Measurements from ENCODE around the gene DLEC1.

DLEC1 gene

DNA sequence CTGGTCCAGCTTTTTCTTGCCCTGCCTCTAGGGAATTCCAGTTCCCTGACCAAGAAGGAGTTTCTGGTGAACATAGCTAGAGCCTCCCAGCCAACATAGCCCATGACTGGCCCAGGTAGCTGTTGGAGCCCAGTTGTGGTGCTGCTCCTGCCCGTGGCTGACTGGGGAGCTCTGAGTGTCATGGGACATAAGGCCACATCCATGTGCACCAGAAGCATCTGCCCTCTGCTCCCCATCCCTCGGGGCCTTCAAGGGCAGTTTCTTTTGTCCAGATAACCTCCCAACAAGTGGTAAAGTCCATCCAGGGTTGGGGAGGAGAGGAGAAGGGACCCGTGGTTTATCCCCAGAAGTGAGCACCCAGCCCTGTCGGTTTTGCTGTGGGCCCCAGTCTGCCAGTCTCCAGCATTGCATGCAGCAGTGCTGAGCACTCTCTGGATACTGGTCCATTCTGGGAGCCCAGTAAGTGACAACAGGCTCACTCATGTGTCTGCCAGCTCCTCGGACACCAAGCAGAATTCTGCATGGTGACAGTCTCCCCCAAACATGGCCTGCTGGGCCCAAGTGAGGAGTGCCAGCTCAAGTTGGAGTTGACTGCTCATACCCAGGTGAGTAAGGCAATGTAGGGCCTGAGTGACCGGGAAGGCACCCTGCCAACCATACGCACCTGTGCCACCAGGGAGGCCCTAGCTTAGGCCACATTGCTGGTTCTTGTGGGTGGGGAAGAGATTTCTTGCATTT is 69.1 kb downstream of the DLEC1 start:
- TF ChIP-seq SIN3A (IDR thresholded peaks at IDR 0.05; ENCODE audit: borderline replicate concordance, insufficient read depth, low read length) (no peak), TAF1 (IDR thresholded peaks at IDR 0.05; ENCODE audit: borderline replicate concordance, insufficient read depth, low read length) (no peak), POLR2AphosphoS5 (IDR thresholded peaks at IDR 0.05; ENCODE audit: low read depth, low read length) (no peak), FOXP2 (optimal IDR thresholded peaks at IDR 0.05; ENCODE audit: borderline replicate concordance, extremely low read depth, extremely low read length, insufficient read depth) (no peak)
- TF ChIP-seq, protein P1, sequence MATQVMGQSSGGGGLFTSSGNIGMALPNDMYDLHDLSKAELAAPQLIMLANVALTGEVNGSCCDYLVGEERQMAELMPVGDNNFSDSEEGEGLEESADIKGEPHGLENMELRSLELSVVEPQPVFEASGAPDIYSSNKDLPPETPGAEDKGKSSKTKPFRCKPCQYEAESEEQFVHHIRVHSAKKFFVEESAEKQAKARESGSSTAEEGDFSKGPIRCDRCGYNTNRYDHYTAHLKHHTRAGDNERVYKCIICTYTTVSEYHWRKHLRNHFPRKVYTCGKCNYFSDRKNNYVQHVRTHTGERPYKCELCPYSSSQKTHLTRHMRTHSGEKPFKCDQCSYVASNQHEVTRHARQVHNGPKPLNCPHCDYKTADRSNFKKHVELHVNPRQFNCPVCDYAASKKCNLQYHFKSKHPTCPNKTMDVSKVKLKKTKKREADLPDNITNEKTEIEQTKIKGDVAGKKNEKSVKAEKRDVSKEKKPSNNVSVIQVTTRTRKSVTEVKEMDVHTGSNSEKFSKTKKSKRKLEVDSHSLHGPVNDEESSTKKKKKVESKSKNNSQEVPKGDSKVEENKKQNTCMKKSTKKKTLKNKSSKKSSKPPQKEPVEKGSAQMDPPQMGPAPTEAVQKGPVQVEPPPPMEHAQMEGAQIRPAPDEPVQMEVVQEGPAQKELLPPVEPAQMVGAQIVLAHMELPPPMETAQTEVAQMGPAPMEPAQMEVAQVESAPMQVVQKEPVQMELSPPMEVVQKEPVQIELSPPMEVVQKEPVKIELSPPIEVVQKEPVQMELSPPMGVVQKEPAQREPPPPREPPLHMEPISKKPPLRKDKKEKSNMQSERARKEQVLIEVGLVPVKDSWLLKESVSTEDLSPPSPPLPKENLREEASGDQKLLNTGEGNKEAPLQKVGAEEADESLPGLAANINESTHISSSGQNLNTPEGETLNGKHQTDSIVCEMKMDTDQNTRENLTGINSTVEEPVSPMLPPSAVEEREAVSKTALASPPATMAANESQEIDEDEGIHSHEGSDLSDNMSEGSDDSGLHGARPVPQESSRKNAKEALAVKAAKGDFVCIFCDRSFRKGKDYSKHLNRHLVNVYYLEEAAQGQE (IDR thresholded peaks at IDR 0.05; ENCODE audit: insufficient read depth in 1 of 2, low read depth in 2 of 2, low read length in 2 of 2): no peak

DNA sequence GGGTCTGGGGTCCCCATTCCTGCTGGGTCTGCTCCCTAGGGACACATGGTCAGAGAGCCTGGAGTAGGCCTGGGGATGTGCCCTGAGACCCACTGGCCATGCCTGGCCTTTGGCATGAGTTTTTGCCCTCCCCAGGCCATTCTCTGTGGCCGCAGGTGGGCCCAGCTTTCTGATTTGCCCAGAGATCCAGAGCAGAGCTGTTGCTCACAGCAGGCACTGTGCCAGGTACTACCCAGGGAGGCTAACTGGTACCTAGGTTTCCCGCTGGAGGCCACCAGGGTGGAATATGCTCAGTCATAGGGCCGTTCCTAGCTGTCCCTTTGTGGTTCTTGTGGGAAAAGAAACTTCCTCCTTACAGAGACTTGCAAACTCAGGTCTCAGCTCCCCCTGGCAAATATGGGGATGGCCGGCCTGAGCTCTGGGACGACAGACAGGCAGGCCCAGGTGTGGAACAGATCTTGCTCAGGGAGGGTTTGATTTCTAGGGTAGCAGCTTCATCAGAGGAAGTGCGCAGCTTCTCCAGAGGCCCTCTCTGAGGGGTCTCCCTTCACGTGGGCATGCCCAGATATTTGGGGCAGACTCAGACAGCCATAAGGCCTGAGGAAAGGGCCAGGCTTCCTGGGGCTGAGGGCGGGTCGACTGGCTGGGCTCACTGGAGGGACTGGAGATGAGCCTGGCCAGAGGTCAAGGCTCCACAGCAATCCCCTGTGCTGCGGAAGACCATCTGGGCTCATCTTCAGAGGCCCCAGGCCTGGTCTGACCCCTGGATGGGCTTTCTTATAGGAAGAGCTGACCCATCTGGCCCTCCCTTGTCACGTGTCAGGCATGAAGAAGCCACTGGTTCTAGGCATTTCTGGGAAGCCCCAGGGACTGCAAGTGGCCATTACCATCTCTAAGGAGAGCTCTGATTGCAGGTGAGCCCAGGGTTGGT is 69.9 kb downstream of the DLEC1 start:
- TF ChIP-seq, protein P1 (IDR thresholded peaks at IDR 0.05; ENCODE audit: insufficient read depth in 1 of 2, low read depth in 2 of 2, low read length in 2 of 2): no peak
- TF ChIP-seq TAF1 (IDR thresholded peaks at IDR 0.05; ENCODE audit: borderline replicate concordance, insufficient read depth, low read length) (no peak), SIN3A (IDR thresholded peaks at IDR 0.05; ENCODE audit: borderline replicate concordance, insufficient read depth, low read length) (no peak), FOXP2 (optimal IDR thresholded peaks at IDR 0.05; ENCODE audit: borderline replicate concordance, extremely low read depth, extremely low read length, insufficient read depth) (no peak), POLR2AphosphoS5 (IDR thresholded peaks at IDR 0.05; ENCODE audit: low read depth, low read length) (no peak)

DNA sequence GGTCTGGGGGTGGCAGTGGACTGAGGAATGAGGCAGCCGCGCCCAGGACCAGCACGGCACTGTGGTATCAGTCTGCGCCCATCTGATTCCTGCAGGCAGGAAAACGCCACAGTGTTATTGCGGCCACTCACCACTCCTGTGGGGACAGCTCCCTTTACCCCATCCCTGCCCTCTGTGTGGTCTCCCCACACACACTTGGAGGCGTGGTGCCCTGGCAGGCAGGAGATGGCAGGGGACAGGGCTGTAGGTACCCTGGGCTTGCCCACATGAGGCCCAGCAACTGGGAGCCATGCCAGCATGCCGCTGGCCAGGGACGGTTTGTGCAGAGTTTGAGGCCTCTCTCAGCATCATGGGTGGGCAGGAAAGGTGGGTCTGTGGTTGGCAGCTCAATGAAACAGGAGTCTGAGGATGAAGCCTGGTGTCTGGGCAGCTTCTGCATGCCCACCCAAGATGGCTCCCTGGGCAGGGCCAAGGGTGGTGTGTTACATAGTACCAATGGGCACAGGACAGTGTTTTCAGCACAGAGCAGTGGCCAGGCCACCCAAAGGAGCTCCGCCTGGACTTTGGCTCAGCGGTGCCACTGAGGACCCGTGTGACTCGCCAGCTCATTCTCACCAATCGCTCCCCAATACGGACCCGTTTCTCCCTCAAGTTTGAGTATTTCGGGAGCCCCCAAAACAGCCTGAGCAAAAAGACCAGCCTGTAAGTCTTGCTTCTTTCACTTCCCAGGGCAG is 70.7 kb downstream of the DLEC1 start:
- TF ChIP-seq TAF1 (IDR thresholded peaks at IDR 0.05; ENCODE audit: borderline replicate concordance, insufficient read depth, low read length): no peak
- TF ChIP-seq FOXP2 (optimal IDR thresholded peaks at IDR 0.05; ENCODE audit: borderline replicate concordance, extremely low read depth, extremely low read length, insufficient read depth): no peak
- TF ChIP-seq SIN3A (IDR thresholded peaks at IDR 0.05; ENCODE audit: borderline replicate concordance, insufficient read depth, low read length): no peak
- no peak for TF ChIP-seq POLR2AphosphoS5 (IDR thresholded peaks at IDR 0.05; ENCODE audit: low read depth, low read length)
- TF ChIP-seq, protein P1 (IDR thresholded peaks at IDR 0.05; ENCODE audit: insufficient read depth in 1 of 2, low read depth in 2 of 2, low read length in 2 of 2): no peak

DNA sequence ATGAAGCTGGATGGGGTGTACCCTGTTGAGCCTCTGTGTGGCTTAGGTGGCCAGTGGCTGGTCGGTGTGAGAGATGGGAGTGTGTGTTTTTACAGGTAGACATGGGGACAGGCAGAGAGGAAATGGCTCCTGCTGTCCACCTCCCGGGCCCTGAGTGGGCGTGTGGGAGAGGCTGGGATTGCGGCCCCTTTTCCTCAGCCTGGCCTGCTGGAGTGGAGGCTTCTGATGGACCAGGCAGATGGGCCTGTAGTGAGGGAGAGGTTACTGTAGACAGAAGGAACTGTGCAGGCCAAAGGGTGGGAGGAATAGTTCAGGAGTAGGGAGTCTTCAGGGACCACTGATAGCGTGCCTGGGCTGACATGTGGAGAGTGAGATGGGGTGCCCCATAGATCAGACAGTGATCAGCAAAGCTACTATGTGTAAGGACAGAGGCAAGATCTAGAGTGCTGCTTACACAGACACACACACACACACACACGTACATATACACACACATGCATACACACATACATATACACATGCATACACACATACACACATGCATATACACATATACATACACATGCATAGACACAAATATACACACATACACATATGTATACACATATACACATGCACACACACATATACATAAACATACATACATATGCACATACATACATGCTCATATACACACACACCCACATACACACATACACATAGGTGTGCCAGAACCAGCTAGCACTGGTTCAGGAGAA is 71.5 kb downstream of the DLEC1 start:
- TF ChIP-seq, protein P1 (IDR thresholded peaks at IDR 0.05; ENCODE audit: insufficient read depth in 1 of 2, low read depth in 2 of 2, low read length in 2 of 2): no peak
- TF ChIP-seq POLR2AphosphoS5 (IDR thresholded peaks at IDR 0.05; ENCODE audit: low read depth, low read length): no peak
- no peak for TF ChIP-seq FOXP2 (optimal IDR thresholded peaks at IDR 0.05; ENCODE audit: borderline replicate concordance, extremely low read depth, extremely low read length, insufficient read depth)
- no peak for TF ChIP-seq TAF1 (IDR thresholded peaks at IDR 0.05; ENCODE audit: borderline replicate concordance, insufficient read depth, low read length)
- no peak for TF ChIP-seq SIN3A (IDR thresholded peaks at IDR 0.05; ENCODE audit: borderline replicate concordance, insufficient read depth, low read length)

Measured in PFSK-1 (cell line).